NB4 (cell line): Measurements from ENCODE around the gene PLK2.

ENCODE experiments used
- CTCF ChIP-seq: IDR thresholded peaks from one replicate; pipeline ENCODE4 v1.5.1; 2012; ENCODE audit warnings: low read depth, low read length
- MAX ChIP-seq: IDR thresholded peaks from 2 replicates; pipeline ENCODE4 v1.6.1; 2011; ENCODE audit warnings: low read depth, low read length
- MYC ChIP-seq: IDR thresholded peaks from 2 replicates; pipeline ENCODE4 v1.6.1; 2011; ENCODE audit warnings: low read depth, low read length
- POLR2A ChIP-seq: IDR thresholded peaks from 2 replicates; pipeline ENCODE4 v1.6.1; 2011; ENCODE audit warnings: mild to moderate bottlenecking; ENCODE audit not compliant: insufficient read length; ENCODE audit errors: extremely low read depth

- TF ChIP-seq CTCF: no peak
- TF ChIP-seq MYC: no peak
- TF ChIP-seq POLR2A: no peak
- no peak for TF ChIP-seq MAX
Measured at GRCh38 chr5:58437661-58438060, 22.2 kb downstream of the PLK2 start.
